NCI-H748 treated with DMSO at 0.1 percent for 48 hours (cell line): ENCODE data around the gene ITGA5.

Source experiments
- DNase-seq: peaks from one replicate; lab custom pipeline; 2025; lab: John Stamatoyannopoulos, UW

The ITGA5 gene

GRCh38 chr12:54389134-54389508 is 29.9 kb downstream of the ITGA5 start:
- no peak for DNase-seq

GRCh38 chr12:54388237-54389133 is 30.6 kb downstream of the ITGA5 start:
- no peak for DNase-seq

- no peak for DNase-seq
These were observed 32.0 kb downstream of the ITGA5 start for GRCh38 chr12:54387114-54387467.

- no peak for DNase-seq
These were observed 32.5 kb downstream of the ITGA5 start for GRCh38 chr12:54386403-54387113.

GRCh38 chr12:54385251-54385914 is 33.7 kb downstream of the ITGA5 start:
- DNase-seq, result no peak

- no peak for DNase-seq
These were observed 34.5 kb downstream of the ITGA5 start, which contains the start of gene ZNF385A for GRCh38 chr12:54384591-54385041. Gene ZNF385A, minus strand, starts transcription at chr12:54384733. Its CDS starts 219 bp downstream, at chr12:54384514.

GRCh38 chr12:54383041-54383609 is 35.9 kb downstream of the ITGA5 start:
- DNase-seq, result no peak

GRCh38 chr12:54381136-54381535 is 37.9 kb downstream of the ITGA5 start:
- no peak for DNase-seq

GRCh38 chr12:54379398-54380201 is 39.5 kb downstream of the ITGA5 start:
- DNase-seq, result peak; percentile 85

- peak; percentile 52 for DNase-seq
These were observed 40.2 kb downstream of the ITGA5 start for GRCh38 chr12:54378796-54379397.

GRCh38 chr12:54377797-54378515 is 41.1 kb downstream of the ITGA5 start:
- DNase-seq, result no peak

GRCh38 chr12:54377007-54377406 is 42.1 kb downstream of the ITGA5 start:
- no peak for DNase-seq

- no peak for DNase-seq
These were observed 42.5 kb downstream of the ITGA5 start for GRCh38 chr12:54376596-54376995.

GRCh38 chr12:54375259-54375579 is 43.8 kb downstream of the ITGA5 start:
- DNase-seq, result no peak

- DNase-seq, result peak; percentile 24
These were observed 44.4 kb downstream of the ITGA5 start for GRCh38 chr12:54374562-54375258.

- no peak for DNase-seq
These were observed 45.2 kb downstream of the ITGA5 start for GRCh38 chr12:54373649-54374561.

- peak; percentile 19 for DNase-seq
These were observed 46.8 kb downstream of the ITGA5 start for GRCh38 chr12:54372113-54372806.
